Uterus (tissue), 2 donors: ENCODE measurements around the gene SKI.

Source experiments
- POLR2A ChIP-seq, 2 donors: fragments of 450-650 bp; IDR thresholded peaks; one replicate each; pipeline ENCODE4 v1.6.1; 2016; ENCODE audit warnings: antibody characterized with exemption in 2 of 2, mild to moderate bottlenecking in 1 of 2, moderate library complexity in 1 of 2
- TF ChIP-seq, protein P1 (sequence below), 4 experiments: fragments of 200-600 bp in 2 of 4; fragments of 450-650 bp in 2 of 4; sonication (generic) in 2 of 4; IDR thresholded peaks; one replicate each; pipeline ENCODE4 v1.5.1; 2016 to 2019; ENCODE audit warnings: antibody characterized with exemption in 4 of 4, mild to moderate bottlenecking in 2 of 4, moderate library complexity in 1 of 4

DNA sequence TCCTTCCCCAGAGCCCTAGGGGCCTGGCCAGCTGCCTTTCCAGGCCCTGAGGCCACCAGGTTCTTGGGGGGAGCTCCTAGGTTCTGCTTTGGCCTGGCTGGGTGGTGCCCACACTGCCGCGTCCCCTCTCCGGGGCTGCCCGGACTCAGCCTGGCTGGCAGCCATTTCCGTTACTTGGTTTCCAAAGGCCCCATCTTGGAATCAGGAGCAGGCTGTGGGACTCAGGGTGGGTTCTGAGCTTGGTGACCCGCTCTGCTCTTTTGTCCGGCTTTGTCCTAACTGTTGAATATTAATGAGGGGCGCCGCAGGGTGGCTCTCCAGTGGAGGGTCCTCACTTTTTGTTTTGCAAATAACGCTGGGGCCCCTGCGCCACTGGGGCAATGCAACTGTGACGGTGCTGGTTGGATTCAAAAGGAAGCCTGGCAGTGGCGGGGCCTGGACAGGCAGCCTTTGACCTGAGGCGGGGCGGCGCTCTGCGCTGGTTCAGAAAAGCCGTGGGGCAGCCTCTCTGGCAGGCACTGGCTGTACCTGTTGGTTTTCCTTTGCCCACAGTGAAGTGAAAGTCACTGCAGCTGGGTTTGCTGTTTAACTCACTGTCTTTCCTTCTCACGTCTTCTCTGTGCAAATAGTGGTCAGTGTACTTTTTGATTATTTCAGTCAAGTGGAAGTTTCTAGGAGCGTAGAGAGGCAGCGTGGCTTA, 20.2 kb downstream of the SKI start:
- TF ChIP-seq, protein P1, sequence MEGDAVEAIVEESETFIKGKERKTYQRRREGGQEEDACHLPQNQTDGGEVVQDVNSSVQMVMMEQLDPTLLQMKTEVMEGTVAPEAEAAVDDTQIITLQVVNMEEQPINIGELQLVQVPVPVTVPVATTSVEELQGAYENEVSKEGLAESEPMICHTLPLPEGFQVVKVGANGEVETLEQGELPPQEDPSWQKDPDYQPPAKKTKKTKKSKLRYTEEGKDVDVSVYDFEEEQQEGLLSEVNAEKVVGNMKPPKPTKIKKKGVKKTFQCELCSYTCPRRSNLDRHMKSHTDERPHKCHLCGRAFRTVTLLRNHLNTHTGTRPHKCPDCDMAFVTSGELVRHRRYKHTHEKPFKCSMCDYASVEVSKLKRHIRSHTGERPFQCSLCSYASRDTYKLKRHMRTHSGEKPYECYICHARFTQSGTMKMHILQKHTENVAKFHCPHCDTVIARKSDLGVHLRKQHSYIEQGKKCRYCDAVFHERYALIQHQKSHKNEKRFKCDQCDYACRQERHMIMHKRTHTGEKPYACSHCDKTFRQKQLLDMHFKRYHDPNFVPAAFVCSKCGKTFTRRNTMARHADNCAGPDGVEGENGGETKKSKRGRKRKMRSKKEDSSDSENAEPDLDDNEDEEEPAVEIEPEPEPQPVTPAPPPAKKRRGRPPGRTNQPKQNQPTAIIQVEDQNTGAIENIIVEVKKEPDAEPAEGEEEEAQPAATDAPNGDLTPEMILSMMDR (IDR thresholded peaks at IDR 0.05) = no peak
- no peak for TF ChIP-seq POLR2A (IDR thresholded peaks at IDR 0.05)
